GM23248 (cell line): ENCODE results near the gene IDI2.

Experiments used
- EZH2 ChIP-seq: fragments of 200-600 bp; sonication (generic); IDR thresholded peaks from 2 replicates; pipeline ENCODE4 v1.6.1; 2018; ENCODE audit warnings: antibody characterized with exemption, mild to moderate bottlenecking; ENCODE audit not compliant: insufficient read depth, poor library complexity, severe bottlenecking
- EZH2phosphoT487 ChIP-seq: fragments of 200-600 bp; sonication (generic); IDR thresholded peaks from 2 replicates; pipeline ENCODE4 v1.6.1; 2018; ENCODE audit warnings: antibody characterized with exemption, moderate library complexity, mild to moderate bottlenecking, low read depth; ENCODE audit not compliant: insufficient read depth

DNA sequence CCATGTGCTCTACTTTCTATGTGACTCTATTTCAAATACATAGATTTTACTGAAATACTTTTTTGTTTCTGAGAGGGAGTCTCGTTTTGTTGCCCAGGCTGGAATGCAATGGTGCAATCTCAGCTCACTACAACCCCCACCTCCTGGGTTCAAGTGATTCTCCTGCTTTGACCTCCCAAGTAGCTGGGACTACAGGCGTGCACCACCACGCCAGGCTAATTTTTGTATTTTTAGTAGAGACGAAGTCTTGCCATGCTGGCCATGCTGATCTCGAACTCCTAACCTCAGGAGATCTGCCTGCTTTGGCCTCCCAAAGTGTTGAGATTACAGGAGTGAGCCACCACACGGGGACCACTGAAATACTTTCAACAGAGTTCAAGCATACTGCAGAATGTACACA is 19.8 kb upstream of the IDI2 start:
- TF ChIP-seq EZH2phosphoT487 (no peak), EZH2 (no peak)
